HS-27A (cell line): ENCODE results near the gene GPR34.
"Not testable (repeated sequence)": the region's sequence is repeated elsewhere in the genome, so short reads cannot be mapped to it uniquely, and the experiment has no call there.

Source experiments
- DNase-seq: peaks from one replicate; pipeline ENCODE4 v3.0.0-alpha.2; 2012; ENCODE audit warnings: low read depth, missing footprints

Gene GPR34

GRCh38 chrX:41693024-41693423, 4.3 kb downstream of the GPR34 start:
- no peak for DNase-seq

- no peak for DNase-seq
These were observed 6.7 kb downstream of the GPR34 start for GRCh38 chrX:41695426-41695825.

DNA sequence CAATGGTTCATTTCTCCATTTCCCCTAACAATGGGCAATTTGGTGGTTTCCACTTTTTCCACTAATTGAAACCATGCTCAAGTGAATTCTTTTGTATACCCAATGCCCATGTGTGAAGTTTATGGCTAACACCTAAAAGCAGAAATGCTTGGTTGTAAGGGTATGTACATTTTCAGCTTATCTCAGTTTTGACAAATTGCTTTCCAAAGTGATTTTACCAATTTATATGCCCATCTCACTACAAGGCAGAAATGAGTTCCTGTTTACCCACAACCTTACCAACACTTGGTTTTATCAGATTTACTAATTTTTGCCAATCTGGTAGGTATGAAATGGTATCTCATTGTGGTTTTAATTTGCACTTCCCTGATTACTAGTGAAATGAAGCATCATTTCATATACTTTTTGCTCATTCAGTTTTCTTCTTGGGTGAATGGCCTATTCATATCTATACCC, 14.8 kb downstream of the GPR34 start:
- DNase-seq: no peak

DNA sequence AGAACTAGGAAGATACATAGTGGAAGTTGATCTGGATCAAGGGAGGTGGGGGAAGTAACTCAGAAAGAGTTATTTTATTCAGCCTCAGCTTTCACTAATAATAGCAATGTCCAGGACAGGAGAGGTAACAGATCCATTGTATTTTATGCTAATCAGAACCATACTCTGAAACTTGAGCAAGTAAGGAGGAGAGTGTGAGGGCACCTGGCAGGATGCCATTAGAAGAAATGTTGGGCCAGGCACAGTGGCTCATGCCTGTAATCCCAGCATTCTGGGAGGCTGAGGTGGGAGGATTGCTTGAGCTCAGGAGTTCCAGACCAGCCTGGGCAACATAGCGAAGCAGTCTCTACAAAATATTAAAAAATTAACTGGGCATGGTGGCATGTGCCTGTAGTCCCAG, 16.3 kb downstream of the GPR34 start:
- DNase-seq: no peak

- no peak for DNase-seq
These were observed 17.1 kb downstream of the GPR34 start for GRCh38 chrX:41705680-41706374.

GRCh38 chrX:41707218-41707617, 18.4 kb downstream of the GPR34 start:
- no peak for DNase-seq

DNA sequence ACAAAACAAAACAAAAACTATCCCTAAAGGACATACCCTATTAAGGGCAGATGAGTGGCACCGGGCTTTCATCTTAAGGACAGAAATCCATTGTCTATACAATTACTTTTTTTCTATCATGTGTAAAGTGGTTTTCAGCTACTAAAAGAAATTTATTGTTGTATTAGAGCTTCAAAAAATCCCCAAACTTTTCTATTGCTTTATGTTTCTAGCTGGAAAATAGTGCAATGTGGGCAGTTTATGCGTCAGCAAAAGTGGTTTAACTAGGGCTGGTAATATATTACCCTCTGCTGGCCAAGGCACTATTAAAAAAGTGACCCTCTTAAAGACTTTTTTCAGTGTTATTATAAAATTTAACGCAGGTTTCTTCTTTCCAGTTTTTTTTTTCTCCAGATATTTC, 19.7 kb downstream of the GPR34 start:
- no peak for DNase-seq

DNA sequence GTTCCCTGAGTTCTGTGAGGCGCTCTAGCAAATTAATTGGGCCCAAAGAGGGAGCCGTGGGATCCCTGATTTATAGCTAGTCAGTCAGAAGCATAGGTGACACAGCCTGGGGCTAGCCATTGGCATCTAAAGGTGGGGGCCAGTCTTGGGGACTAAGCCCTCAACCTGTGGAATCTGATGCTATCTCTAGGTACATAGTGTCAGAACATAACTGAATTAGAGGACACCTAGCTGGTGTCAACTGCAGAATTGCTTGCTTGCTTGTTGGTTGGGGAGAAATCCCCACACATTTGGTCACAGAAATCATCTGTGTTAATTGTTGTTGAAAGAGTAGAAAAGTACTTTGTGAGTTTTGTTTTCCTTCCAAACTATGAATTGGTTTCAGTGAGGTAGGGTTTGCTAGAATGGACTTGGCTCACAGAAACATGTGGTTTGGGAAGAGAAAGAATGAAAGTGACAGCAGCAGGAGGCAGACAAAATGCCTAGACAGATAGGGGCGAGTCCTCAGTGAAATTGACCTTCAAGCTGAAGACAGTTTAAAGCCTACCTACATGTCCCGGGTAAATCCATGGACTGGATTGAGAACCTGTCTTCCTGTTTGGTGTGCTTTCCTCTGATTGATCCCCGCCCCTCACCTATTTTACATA, 22.4 kb downstream of the GPR34 start:
- DNase-seq: no peak

GRCh38 chrX:41716222-41716621, 27.4 kb downstream of the GPR34 start:
- no peak for DNase-seq

DNA sequence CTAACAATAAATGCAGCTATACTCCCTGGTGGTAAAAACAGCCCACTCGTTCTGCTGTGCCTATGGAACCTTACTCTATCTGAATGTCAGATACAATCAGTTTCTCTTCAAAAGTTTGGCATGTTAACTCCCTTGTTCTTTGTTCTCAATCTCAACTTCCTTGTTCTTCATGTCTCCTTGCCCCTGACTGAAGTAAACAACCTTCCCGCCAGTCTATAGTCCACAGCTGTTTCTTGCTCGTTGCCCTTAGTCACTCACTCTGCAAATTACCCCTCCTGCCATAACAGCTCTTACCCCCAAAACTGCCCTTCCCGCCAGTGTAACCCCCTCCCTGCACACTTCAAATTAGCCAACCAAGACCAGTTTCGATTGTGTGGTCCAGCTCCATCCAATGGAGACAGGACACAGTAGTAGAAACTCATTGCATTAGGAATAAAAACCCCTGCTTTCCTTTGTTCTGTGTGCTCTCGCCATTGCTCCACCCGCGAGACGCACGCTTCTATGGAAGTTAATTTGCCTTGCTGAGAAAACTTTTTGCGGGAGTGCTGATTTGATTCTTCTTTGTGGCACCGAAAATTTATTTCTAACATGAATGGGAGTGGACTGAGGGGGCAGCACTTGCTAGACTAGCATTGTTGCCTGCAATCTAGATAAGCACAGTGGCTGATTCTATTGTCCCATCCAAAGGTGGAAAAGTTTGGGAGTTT, 28.1 kb downstream of the GPR34 start:
- no peak for DNase-seq

DNA sequence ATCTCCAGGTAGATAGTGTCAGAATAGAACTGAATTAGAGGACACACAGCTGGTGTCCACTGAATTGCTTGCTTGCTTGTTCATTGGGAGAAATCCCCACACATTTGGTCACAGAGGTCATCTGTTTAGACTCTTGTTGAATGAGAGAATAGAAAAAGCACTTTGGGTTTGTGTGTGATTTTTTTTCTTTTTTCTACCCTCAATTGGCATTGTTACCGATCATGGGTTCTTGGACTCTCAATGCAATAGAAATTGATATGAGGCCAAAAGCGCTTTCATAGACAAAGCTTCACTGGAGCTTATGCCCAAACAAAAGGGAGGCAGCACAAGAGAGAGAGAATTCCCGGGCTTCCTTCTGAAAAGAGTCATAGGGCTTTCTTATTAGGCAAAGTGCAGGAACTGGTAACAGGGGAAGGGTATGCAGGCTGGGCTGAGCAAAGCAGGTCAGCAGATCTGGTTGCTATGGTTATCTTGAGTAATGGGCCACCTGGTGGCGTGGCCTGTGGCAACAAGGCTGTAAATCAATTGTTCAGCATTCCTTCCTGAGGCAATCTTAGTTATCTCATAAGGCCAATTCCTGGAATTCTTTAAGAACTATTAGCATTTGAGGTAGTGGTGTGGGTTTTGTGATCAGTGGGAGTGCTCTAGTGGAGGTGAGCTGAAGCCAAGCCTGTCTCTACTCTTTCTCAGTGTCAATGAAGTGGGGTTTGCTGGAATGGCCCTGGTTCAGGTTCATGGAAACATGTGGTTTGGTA, 29.9 kb downstream of the GPR34 start:
- DNase-seq: no peak

GRCh38 chrX:41719610-41720009, 30.8 kb downstream of the GPR34 start:
- DNase-seq: not testable (repeated sequence)

GRCh38 chrX:41720125-41720779, 31.5 kb downstream of the GPR34 start:
- no peak for DNase-seq

DNA sequence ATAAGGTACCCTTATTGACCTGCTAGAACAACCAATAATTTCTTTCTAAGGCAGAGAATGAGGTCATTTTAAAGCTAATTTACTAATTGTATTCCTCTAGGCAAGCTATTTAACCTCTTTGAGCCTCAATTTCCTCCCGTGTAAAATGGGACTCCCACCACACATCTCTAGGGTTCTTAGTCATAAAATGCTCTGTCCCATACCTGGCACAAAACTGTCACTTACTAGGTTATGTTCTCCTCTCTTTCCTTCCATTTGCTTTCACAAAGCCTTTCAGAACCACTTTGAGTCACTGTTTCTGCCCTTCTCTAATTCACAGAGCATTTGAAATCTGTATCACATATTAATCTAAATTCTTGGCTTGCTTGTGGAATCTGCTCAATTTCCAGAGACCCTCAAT, 32.8 kb downstream of the GPR34 start:
- DNase-seq: no peak

DNA sequence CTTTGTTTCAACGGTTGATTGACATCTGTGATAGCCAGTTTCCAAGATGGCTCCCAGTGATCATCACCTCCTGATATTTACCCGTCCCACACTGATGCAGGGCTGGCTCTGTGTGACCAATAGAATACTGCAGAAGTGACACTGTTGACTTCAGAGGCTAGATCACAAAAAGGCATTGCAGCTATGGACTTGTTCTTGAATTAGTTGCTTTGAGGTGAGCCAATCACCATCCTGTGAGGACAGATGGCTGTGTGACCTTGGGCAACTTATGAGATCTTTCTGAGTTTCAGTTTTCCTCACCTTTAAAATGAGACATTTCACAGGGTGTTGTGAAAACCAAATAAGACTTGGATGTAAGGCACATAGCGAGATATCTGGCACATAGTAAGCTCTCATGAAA, 33.4 kb downstream of the GPR34 start:
- no peak for DNase-seq

DNA sequence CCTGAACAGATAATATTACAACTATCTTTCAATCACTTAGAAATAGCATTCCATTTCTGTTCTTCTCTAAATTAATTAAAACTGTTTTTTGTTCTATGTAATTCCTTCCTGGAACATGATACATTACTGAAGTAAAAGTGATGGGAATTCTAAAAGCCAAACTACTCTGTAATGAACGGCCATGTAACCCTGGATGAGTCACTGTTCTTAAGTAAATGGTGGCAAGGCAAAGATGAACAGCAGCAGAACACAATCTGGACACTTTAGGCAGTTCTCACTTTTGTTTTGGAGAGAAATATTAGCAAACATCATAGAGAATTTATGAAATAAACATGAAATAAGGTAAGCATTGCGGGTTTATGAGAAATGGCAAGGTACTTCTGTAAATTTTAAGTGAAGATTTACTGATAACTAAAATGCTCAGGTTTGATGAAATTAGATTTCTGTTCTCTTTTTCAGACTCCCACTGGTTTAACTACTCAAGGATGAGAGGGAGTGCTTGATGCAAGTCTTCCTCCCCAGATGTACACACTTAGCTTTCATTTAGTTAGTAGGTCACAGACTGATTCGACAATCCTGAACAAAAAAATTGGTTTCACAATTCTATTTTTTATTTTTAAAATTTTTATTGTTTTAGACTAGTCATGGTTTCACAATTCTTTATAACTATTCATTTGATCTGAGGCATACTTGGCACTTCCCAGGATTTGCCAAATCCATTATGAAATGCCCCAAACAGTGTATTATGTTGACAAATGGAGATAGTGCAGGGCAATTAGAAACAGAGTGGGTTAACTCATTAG, 34.2 kb downstream of the GPR34 start:
- no peak for DNase-seq

DNA sequence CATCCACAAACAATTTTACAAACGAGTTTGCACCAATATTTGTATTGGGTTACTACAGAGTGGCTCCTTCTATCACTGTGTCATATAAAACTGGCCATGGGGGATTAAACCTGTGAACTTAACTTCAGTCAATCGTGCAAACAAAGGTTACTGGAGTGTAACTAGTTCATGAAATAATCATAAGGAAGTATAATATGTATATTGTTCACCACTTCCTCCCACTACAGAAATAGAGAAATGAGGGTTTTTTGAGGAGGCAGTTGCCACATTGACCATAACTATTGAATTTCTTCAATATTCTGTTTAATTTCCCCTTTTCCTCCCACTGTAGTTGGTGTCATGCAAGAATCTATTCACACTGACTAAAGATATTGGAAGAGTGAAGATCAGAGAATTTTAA, 35.1 kb downstream of the GPR34 start, which contains the start of gene GPR82:
TSS of gene GPR82 (plus strand) at position 356 of the 400 bp plus-strand sequence. CDS start 2,846 bp downstream, outside the sequence.
- no peak for DNase-seq

GRCh38 chrX:41728125-41728524, 39.4 kb downstream of the GPR34 start:
- no peak for DNase-seq

- no peak for DNase-seq
These were observed 41.3 kb downstream of the GPR34 start for GRCh38 chrX:41730081-41730480.

DNA sequence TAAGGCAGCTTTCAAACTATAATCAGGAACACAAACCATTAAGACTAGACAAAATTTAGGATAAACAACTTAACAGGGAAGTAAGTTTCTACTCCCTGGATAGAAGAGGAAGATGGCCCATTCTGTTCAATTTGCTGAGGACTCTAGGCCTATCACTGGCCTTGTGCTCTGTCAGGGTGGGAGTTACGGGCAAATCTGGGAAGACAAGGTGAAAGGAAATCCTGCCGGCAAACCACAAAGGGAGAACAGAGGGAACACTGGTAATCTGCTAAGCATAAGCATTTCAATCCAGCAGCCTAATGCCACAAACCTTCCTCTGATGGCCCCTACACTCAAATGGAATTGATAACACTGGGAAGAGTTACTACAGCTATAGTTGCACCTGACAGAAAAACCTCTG, 43.5 kb downstream of the GPR34 start:
- DNase-seq: no peak

DNA sequence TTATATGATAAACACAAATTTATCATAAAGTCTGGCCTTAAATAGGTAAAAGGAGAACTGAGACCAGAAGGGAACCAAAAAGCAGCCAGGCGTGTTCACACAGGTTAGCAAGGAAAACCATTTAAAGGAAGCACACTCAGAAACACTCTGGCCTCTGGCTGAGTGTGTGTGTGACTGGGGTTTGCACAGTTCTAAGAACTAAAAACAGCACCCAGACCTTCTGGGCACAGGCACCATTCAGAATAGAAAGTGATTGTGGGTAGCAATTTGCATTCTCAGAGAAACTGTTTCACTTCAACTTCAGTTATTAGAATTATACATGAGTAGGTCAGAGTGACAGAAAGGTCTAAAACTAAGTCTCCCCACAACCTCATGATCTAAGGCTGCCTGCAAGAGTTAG, 45.2 kb downstream of the GPR34 start:
- DNase-seq: no peak
